GM12878 (cell line): ENCODE data around the gene CAB39. TPM values are rescaled to one million over a fixed set of nuclear protein-coding genes. Genes with fewer than 3 reads are reported as not detected.

ENCODE experiments used
- ATAC-seq: fragments of 200-7000 bp; cut with Tn5 transposase; 3 replicates; pipeline ENCODE4 v1.9.1; 2020; ENCODE audit warnings: mild to moderate bottlenecking, moderate library complexity
- BruUV-seq: library from RNA; stranded (reverse); fragments of 400-500 nt; replicated peaks from 2 replicates; lab custom pipeline; 2021; lab: Mats Ljungman, UMichigan
- CTCF ChIA-PET: fragments of 300-600 bp; sonication (Branson Sonifier 250); formaldehyde crosslinking; extraction: SDS; loops from one replicate; lab custom pipeline; 2021; ENCODE audit warnings: inconsistent platforms; lab: Yijun Ruan, JAX
- POLR2A ChIA-PET: fragments of 350-600 bp; formaldehyde crosslinking; extraction: SDS; loops from one replicate; lab custom pipeline; 2021; ENCODE audit warnings: inconsistent platforms; lab: Charles Lee
- RAD21 ChIA-PET: fragments of 300-600 bp; sonication (Branson Sonifier 250); formaldehyde crosslinking; loops from one replicate; lab custom pipeline; 2023; ENCODE audit warnings: antibody characterized with exemption; ENCODE audit not compliant: unreplicated experiment; lab: Charles Lee
- SMC1A ChIA-PET: fragments of 300-600 bp; sonication (Branson Sonifier 250); formaldehyde crosslinking; loops from one replicate; lab custom pipeline; 2023; ENCODE audit not compliant: unreplicated experiment, uncharacterized antibody; lab: Charles Lee
- DNase-seq: peaks from one replicate; pipeline ENCODE4 v3.0.0-alpha.2; 2011; ENCODE audit warnings: low read depth, low spot score
- FAIRE-seq: peaks from 3 replicates; lab custom pipeline; 2011; peaks lifted over from hg19 to GRCh38; lab: Jason Lieb, UNC
- H2AFZ ChIP-seq: 2 replicates; pipeline ENCODE4 v1.6.0; 2011; ENCODE audit warnings: low read depth, low read length, control low read depth; ENCODE audit not compliant: control insufficient read depth
- H3K27ac ChIP-seq: 2 replicates; pipeline ENCODE4 v1.5.1; 2011; ENCODE audit warnings: control low read depth; ENCODE audit not compliant: control insufficient read depth, insufficient read depth
- H3K27me3 ChIP-seq, 2 experiments: replicated peaks in 1 of 2; 2 replicates each; pipeline versions ENCODE4 v1.6.0 to v1.6.1; 2011; ENCODE audit warnings: low read length in 1 of 2; ENCODE audit not compliant: control insufficient read depth in 2 of 2, insufficient read depth in 2 of 2
- H3K36me3 ChIP-seq, 2 experiments: 2 replicates each; pipeline ENCODE4 v1.5.1; 2011; ENCODE audit warnings: low read length in 1 of 2; ENCODE audit not compliant: control insufficient read depth in 2 of 2, insufficient read depth in 2 of 2
- H3K4me1 ChIP-seq: 2 replicates; pipeline ENCODE4 v1.6.1; 2011; ENCODE audit warnings: mild to moderate bottlenecking, low read length, moderate library complexity, mixed read lengths; ENCODE audit not compliant: control insufficient read depth, insufficient read depth
- H3K4me2 ChIP-seq: 2 replicates; pipeline ENCODE4 v1.6.0; 2011; ENCODE audit warnings: control low read depth; ENCODE audit not compliant: control insufficient read depth, insufficient read depth
- H3K4me3 ChIP-seq: fragments of 200-600 bp; sonication (generic); 2 replicates; pipeline ENCODE4 v1.5.1; 2016
- H3K79me2 ChIP-seq: 2 replicates; pipeline ENCODE4 v1.6.0; 2011; ENCODE audit warnings: low read length; ENCODE audit not compliant: control insufficient read depth, insufficient read depth
- H3K9ac ChIP-seq: 2 replicates; pipeline ENCODE4 v1.8.0; 2011; ENCODE audit warnings: low read length, control low read depth, mixed read lengths; ENCODE audit not compliant: control insufficient read depth, insufficient read depth
- H3K9me3 ChIP-seq: replicated peaks from 3 replicates; pipeline ENCODE4 v1.5.1; 2011; ENCODE audit warnings: mild to moderate bottlenecking, low read length; ENCODE audit not compliant: control insufficient read depth, insufficient read depth
- H4K20me1 ChIP-seq: 2 replicates; pipeline ENCODE4 v1.6.0; 2011; ENCODE audit not compliant: control insufficient read depth, insufficient read depth
- CBX5 ChIP-seq: sonication (generic); IDR thresholded peaks from 2 replicates; pipeline ENCODE4 v1.6.1; 2016; ENCODE audit warnings: low read depth, moderate library complexity, mild to moderate bottlenecking, inconsistent platforms
- FOS ChIP-seq: IDR thresholded peaks from 3 replicates; pipeline ENCODE4 v1.6.1; 2011; ENCODE audit warnings: borderline replicate concordance; ENCODE audit not compliant: insufficient read length; ENCODE audit errors: extremely low read depth
- HDAC2 ChIP-seq: fragments of 200-600 bp; sonication (generic); IDR thresholded peaks from 2 replicates; pipeline ENCODE4 v1.6.1; 2017
- JUNB ChIP-seq: IDR thresholded peaks from 2 replicates; pipeline ENCODE4 v1.6.1; 2016; ENCODE audit warnings: antibody characterized with exemption, mild to moderate bottlenecking
- JUND ChIP-seq: IDR thresholded peaks from 2 replicates; pipeline ENCODE4 v1.6.1; 2012; ENCODE audit warnings: low read depth, mild to moderate bottlenecking, low read length, improper control_type of control experiment, moderate library complexity
- MEF2A ChIP-seq: IDR thresholded peaks from 2 replicates; pipeline ENCODE4 v1.6.1; 2011; ENCODE audit warnings: low read depth, mild to moderate bottlenecking, low read length, moderate library complexity; ENCODE audit not compliant: insufficient read depth
- MXI1 ChIP-seq: fragments of 150-350 bp; IDR thresholded peaks from 2 replicates; pipeline ENCODE4 v1.6.1; 2011; ENCODE audit warnings: low read depth, mild to moderate bottlenecking, inconsistent platforms, low read length, improper control_type of control experiment
- NR2C1 ChIP-seq: fragments of 450-650 bp; IDR thresholded peaks from 2 replicates; pipeline ENCODE4 v1.6.1; 2017; ENCODE audit warnings: antibody characterized with exemption, mild to moderate bottlenecking, moderate library complexity
- RAD51 ChIP-seq: fragments of 450-650 bp; IDR thresholded peaks from 2 replicates; pipeline ENCODE4 v1.6.1; 2016; ENCODE audit warnings: moderate library complexity, mild to moderate bottlenecking, inconsistent platforms
- RB1 ChIP-seq: fragments of 450-650 bp; formaldehyde crosslinking; IDR thresholded peaks from 2 replicates; pipeline ENCODE4 v1.6.1; 2017; ENCODE audit warnings: mild to moderate bottlenecking, borderline replicate concordance
- ZNF207 ChIP-seq: fragments of 450-650 bp; IDR thresholded peaks from 2 replicates; pipeline ENCODE4 v1.6.1; 2014; ENCODE audit warnings: antibody characterized with exemption, mild to moderate bottlenecking, borderline replicate concordance
- ZNF384 ChIP-seq: IDR thresholded peaks from 2 replicates; pipeline ENCODE4 v1.6.1; 2012; ENCODE audit warnings: low read depth, mild to moderate bottlenecking, low read length, improper control_type of control experiment, borderline replicate concordance
- WGBS: methylation state at CpG from one replicate; pipeline ENCODE4 v1.1.6; 2016; ENCODE audit warnings: low lambda C conversion rate; ENCODE audit not compliant: insufficient replicate concordance, insufficient coverage; ENCODE audit errors: missing lambda C conversion rate; 5-methylcytosine and 5-hydroxymethylcytosine counted together
- in situ Hi-C: fragments of 300-500 bp; cut with MboI; formaldehyde crosslinking; loops from 9 replicates; pipeline ENCODE4 v1.14.3; 2018; ENCODE audit warnings: mixed read lengths
- intact Hi-C: fragments of 100-400 bp; cut with micrococcal nuclease; formaldehyde crosslinking; loops from one replicate; pipeline ENCODE4 v1.14.2; 2022; ENCODE audit not compliant: unreplicated experiment
- polyA plus RNA-seq, 11 experiments: library from polyadenylated mRNA; depleted of rRNA in 4 of 11; unstranded in 6 of 11; stranded (reverse) in 5 of 11; fragments of >200 nt; fragmentation: Nextera tagmentation in 4 of 11; fragmentation: Illumina TruSeq in 1 of 11; extraction: Ambion mirVana in 4 of 11; extraction: Trizol in 1 of 11; gene quantifications; 1 replicate in 1 of 11; 2 replicates in 10 of 11; pipeline versions ENCODE4 v1.2.1 to v1.2.3, GENCODE V29; 2011 to 2016; ENCODE audit warnings: inconsistent platforms in 2 of 11, missing spikeins in 2 of 11, low read depth in 1 of 11
- total RNA-seq, 4 experiments: library from RNA; depleted of rRNA in 3 of 4; stranded (reverse); fragments of >200 nt in 3 of 4; fragmentation: Illumina TruSeq in 1 of 4; extraction: Trizol in 1 of 4; gene quantifications; 2 replicates each; pipeline versions ENCODE4 v1.2.1 to v1.2.3, GENCODE V29; 2013 to 2021
- TF ChIP-seq, protein P1 (sequence below): IDR thresholded peaks from 2 replicates; pipeline ENCODE4 v1.6.1; 2012; ENCODE audit warnings: low read depth, low read length, improper control_type of control experiment
- TF ChIP-seq, protein P2 (sequence below): fragments of 450-650 bp; IDR thresholded peaks from 2 replicates; pipeline ENCODE4 v1.6.1; 2016; ENCODE audit warnings: mild to moderate bottlenecking
- TF ChIP-seq, protein P3 (sequence below): fragments of 450-650 bp; IDR thresholded peaks from 2 replicates; pipeline ENCODE4 v1.6.1; 2018; ENCODE audit warnings: borderline replicate concordance, mild to moderate bottlenecking; ENCODE audit not compliant: partially characterized antibody

CAB39 gene
- total and polyA plus RNA-seq, 10 of the 15 experiments (the other 5 are each of a cell fraction or from before 2014, with no cell fraction given): 13.3 to 129 (median 62.9) TPM

DNA sequence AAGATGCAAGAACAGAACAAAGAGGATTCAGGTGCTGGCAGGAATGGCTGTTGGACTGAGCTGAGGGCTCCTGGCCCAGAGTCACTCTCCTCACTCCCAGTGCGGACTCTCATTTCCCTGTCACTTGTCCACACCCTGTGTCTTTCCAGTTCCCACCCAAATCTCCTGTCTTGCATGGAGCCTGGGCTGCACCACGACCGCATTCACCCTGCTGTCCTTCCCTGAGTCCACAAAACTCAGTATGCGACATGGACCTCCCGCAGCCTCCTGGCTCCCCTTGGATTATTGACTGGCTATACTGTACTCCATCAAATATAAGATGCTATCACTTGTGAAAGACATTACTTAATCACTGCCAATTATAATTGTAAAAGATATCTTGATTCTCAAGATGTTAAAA lies 149.7 kb downstream of the CAB39 start:
- SMC1A ChIA-PET: interaction anchor here (1.5 kb wide), 2 partner anchors 34 to 80 kb away, joined by 3 to 4 read pairs; no protein-coding TSS in a partner anchor
- CTCF ChIA-PET: interaction anchor here (0.6 to 2.2 kb wide), 6 partner anchors 9 to 191 kb away, joined by 3 to 25 read pairs (median 4); no protein-coding TSS in a partner anchor
- Histone ChIP-seq H4K20me1 (no peaks in the 10 kb centered on the region), H3K9me3 (no peaks in the 10 kb centered on the region), H3K4me3 (no peak overlapping the region), H3K27me3 (no peaks in the 10 kb centered on the region; a peak in 2 of 4 replicates), H3K27ac (no peak overlapping the region), H3K79me2 (peaks cover 4% of the 10 kb centered on the region), H3K36me3 (no peaks in the 10 kb centered on the region), H3K9ac (no peak overlapping the region), H2AFZ (no peak overlapping the region), H3K4me1 (peaks cover 12% of the 10 kb centered on the region; the same call in 1 of the 2 replicates), H3K4me2 (no peak overlapping the region)
- RAD21 ChIA-PET: no interaction called here
- POLR2A ChIA-PET: interaction anchor here (1.3 kb wide), 1 partner anchor 9 kb away, joined by 4 read pairs; no protein-coding TSS in a partner anchor
- ATAC-seq: no peak
- no TSS peak for BruUV-seq
- WGBS: 84% methylated on average over 5 of the region's 5 CpGs
- no peak for TF ChIP-seq RB1
- TF ChIP-seq ZNF207: no peak
- TF ChIP-seq NR2C1: no peak
- TF ChIP-seq, protein P1, sequence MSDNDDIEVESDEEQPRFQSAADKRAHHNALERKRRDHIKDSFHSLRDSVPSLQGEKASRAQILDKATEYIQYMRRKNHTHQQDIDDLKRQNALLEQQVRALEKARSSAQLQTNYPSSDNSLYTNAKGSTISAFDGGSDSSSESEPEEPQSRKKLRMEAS: no peak
- TF ChIP-seq ZNF384: no peak
- TF ChIP-seq MEF2A: no peak
- TF ChIP-seq RAD51: no peak
- TF ChIP-seq, protein P2, sequence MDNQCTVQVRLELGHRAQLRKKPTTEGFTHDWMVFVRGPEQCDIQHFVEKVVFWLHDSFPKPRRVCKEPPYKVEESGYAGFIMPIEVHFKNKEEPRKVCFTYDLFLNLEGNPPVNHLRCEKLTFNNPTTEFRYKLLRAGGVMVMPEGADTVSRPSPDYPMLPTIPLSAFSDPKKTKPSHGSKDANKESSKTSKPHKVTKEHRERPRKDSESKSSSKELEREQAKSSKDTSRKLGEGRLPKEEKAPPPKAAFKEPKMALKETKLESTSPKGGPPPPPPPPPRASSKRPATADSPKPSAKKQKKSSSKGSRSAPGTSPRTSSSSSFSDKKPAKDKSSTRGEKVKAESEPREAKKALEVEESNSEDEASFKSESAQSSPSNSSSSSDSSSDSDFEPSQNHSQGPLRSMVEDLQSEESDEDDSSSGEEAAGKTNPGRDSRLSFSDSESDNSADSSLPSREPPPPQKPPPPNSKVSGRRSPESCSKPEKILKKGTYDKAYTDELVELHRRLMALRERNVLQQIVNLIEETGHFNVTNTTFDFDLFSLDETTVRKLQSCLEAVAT: no peak
- no peak for TF ChIP-seq JUND
- TF ChIP-seq HDAC2: no peak
- no peak for TF ChIP-seq MXI1
- TF ChIP-seq, protein P3, sequence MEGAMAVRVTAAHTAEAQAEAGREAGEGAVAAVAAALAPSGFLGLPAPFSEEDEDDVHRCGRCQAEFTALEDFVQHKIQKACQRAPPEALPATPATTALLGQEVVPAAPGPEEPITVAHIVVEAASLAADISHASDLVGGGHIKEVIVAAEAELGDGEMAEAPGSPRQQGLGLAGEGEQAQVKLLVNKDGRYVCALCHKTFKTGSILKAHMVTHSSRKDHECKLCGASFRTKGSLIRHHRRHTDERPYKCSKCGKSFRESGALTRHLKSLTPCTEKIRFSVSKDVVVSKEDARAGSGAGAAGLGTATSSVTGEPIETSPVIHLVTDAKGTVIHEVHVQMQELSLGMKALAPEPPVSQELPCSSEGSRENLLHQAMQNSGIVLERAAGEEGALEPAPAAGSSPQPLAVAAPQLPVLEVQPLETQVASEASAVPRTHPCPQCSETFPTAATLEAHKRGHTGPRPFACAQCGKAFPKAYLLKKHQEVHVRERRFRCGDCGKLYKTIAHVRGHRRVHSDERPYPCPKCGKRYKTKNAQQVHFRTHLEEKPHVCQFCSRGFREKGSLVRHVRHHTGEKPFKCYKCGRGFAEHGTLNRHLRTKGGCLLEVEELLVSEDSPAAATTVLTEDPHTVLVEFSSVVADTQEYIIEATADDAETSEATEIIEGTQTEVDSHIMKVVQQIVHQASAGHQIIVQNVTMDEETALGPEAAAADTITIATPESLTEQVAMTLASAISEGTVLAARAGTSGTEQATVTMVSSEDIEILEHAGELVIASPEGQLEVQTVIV: no peak
- TF ChIP-seq JUNB: no peak
- TF ChIP-seq FOS: no peak
- no peak for TF ChIP-seq CBX5
- DNase-seq: no peak
- intact Hi-C loops (no loop called here), in situ Hi-C loops (no loop called here)
- no peak for FAIRE-seq
